Endothelial cell of umbilical vein (primary cell): ENCODE data around the gene ZNF552. TPM values are rescaled to one million over a fixed set of nuclear protein-coding genes. Genes with fewer than 3 reads are reported as not detected.
"Not testable (repeated sequence)": the region's sequence is repeated elsewhere in the genome, so short reads cannot be mapped to it uniquely, and the experiment has no call there.

Experiments
- BruUV-seq: library from RNA; stranded (reverse); fragments of 400-500 nt; replicated peaks from 2 replicates; lab custom pipeline; 2021; lab: Mats Ljungman, UMichigan
- CTCF ChIA-PET: fragments of 300-600, 350-600 bp; sonication (Branson Sonifier 250); formaldehyde crosslinking; loops from one replicate; lab custom pipeline; 2021; ENCODE audit warnings: antibody characterized with exemption, inconsistent platforms; lab: Charles Lee
- POLR2A ChIA-PET: fragments of 300-600, 350-600 bp; sonication (Branson Sonifier 250); formaldehyde crosslinking; loops from one replicate; lab custom pipeline; 2021; ENCODE audit warnings: antibody characterized with exemption, inconsistent platforms; lab: Charles Lee
- DNase-seq: peaks from one replicate; pipeline ENCODE4 v3.0.0-alpha.2; 2011; ENCODE audit warnings: low read depth, low spot score
- FAIRE-seq: peaks from 2 replicates; lab custom pipeline; 2011; peaks lifted over from hg19 to GRCh38; lab: Jason Lieb, UNC
- H2AFZ ChIP-seq: 2 replicates; pipeline ENCODE4 v1.6.0; 2012; ENCODE audit warnings: low read depth, low read length, control low read depth, inconsistent platforms
- H3K27ac ChIP-seq: 2 replicates; pipeline ENCODE4 v1.5.1; 2011; ENCODE audit warnings: low read depth, mild to moderate bottlenecking, control low read depth, low read length, moderate library complexity; ENCODE audit not compliant: insufficient read depth
- H3K27me3 ChIP-seq, 2 experiments: 2 replicates each; pipeline versions ENCODE4 v1.6.0 to v1.6.1; 2011; ENCODE audit warnings: low read length in 2 of 2, mixed read lengths in 1 of 2; ENCODE audit not compliant: control insufficient read depth in 2 of 2, insufficient read depth in 2 of 2
- H3K36me3 ChIP-seq, 2 experiments: 2 replicates in 1 of 2; 3 replicates in 1 of 2; pipeline ENCODE4 v1.5.1; 2011; ENCODE audit warnings: low read length in 2 of 2, mild to moderate bottlenecking in 1 of 2, moderate library complexity in 1 of 2; ENCODE audit not compliant: control insufficient read depth in 2 of 2, insufficient read depth in 2 of 2; ENCODE audit errors: extremely low read depth in 1 of 2
- H3K4me1 ChIP-seq: 3 replicates; pipeline ENCODE4 v1.5.1; 2011; ENCODE audit warnings: mild to moderate bottlenecking, low read length; ENCODE audit not compliant: control insufficient read depth, insufficient read depth; ENCODE audit errors: extremely low read depth
- H3K4me2 ChIP-seq: 2 replicates; pipeline ENCODE4 v1.6.1; 2011; ENCODE audit warnings: low read length, control low read depth, mixed read lengths; ENCODE audit not compliant: insufficient read depth
- H3K4me3 ChIP-seq, 3 experiments: fragments of 200-600 bp in 1 of 3; sonication (generic), shearing (Covaris generic) in 1 of 3; replicated peaks in 1 of 3; 2 replicates each; pipeline ENCODE4 v1.5.1; 2011 to 2016; ENCODE audit warnings: control low read depth in 3 of 3, low read length in 3 of 3, mild to moderate bottlenecking in 2 of 3, inconsistent platforms in 1 of 3, low read depth in 1 of 3, moderate library complexity in 1 of 3; ENCODE audit not compliant: insufficient read depth in 1 of 3
- H3K79me2 ChIP-seq: 2 replicates; pipeline ENCODE4 v1.6.0; 2012; ENCODE audit warnings: low read length, inconsistent platforms; ENCODE audit not compliant: control insufficient read depth, insufficient read depth
- H3K9ac ChIP-seq: replicated peaks from 2 replicates; pipeline ENCODE3; 2011; ENCODE audit warnings: low read length, control low read depth; ENCODE audit not compliant: insufficient read depth; ENCODE audit errors: extremely low read depth
- H3K9me1 ChIP-seq: replicated peaks from 3 replicates; pipeline ENCODE4 v1.6.0; 2011; ENCODE audit warnings: mild to moderate bottlenecking, low read length; ENCODE audit not compliant: control insufficient read depth, insufficient read depth; ENCODE audit errors: extremely low read depth
- H3K9me3 ChIP-seq: replicated peaks from 2 replicates; pipeline ENCODE4 v1.5.1; 2012; ENCODE audit warnings: low read length, inconsistent platforms; ENCODE audit not compliant: control insufficient read depth, insufficient read depth
- H4K20me1 ChIP-seq: replicated peaks from 2 replicates; pipeline ENCODE3; 2011; ENCODE audit warnings: mild to moderate bottlenecking, low read length; ENCODE audit not compliant: control insufficient read depth, insufficient read depth; ENCODE audit errors: extremely low read depth
- JUN ChIP-seq: IDR thresholded peaks from 2 replicates; pipeline ENCODE4 v1.6.1; 2011; ENCODE audit warnings: borderline replicate concordance, low read depth; ENCODE audit not compliant: insufficient read length, insufficient read depth
- MYC ChIP-seq: IDR thresholded peaks from one replicate; pipeline ENCODE4 v1.6.1; 2011; ENCODE audit warnings: mild to moderate bottlenecking, low read depth, low read length
- POLR2AphosphoS5 ChIP-seq: IDR thresholded peaks from 2 replicates; pipeline ENCODE4 v1.6.1; 2012; ENCODE audit warnings: low read depth, mild to moderate bottlenecking, control low read depth, low read length, moderate library complexity; ENCODE audit not compliant: insufficient read depth
- dilution Hi-C: fragments of 300-500 bp; cut with MboI; formaldehyde crosslinking; loops from one replicate; pipeline ENCODE4 v1.15.0; 2019; ENCODE audit warnings: low sequenced_read_pairs; ENCODE audit not compliant: extremely low pct_ligation_motif_present
- intact Hi-C: fragments of 100-400 bp; cut with micrococcal nuclease; formaldehyde crosslinking; loops from one replicate; pipeline ENCODE4 v1.10.0; 2022
- polyA plus RNA-seq, 4 experiments: library from polyadenylated mRNA; depleted of rRNA in 3 of 4; stranded (reverse) in 3 of 4; unstranded in 1 of 4; fragments of >200 nt; gene quantifications; 2 replicates each; pipeline versions ENCODE4 v1.2.1 to v1.2.3, GENCODE V29; 2011 to 2012; ENCODE audit warnings: missing spikeins in 1 of 4
- total RNA-seq: library from RNA; stranded (reverse); gene quantifications from 2 replicates; pipeline ENCODE4 v1.2.3, GENCODE V29; 2021

Gene ZNF552
- total and polyA plus RNA-seq, 2 donors (not counting 3 experiments of a cell fraction or from before 2014, with no cell fraction given): 3.0 to 6.1 TPM

DNA sequence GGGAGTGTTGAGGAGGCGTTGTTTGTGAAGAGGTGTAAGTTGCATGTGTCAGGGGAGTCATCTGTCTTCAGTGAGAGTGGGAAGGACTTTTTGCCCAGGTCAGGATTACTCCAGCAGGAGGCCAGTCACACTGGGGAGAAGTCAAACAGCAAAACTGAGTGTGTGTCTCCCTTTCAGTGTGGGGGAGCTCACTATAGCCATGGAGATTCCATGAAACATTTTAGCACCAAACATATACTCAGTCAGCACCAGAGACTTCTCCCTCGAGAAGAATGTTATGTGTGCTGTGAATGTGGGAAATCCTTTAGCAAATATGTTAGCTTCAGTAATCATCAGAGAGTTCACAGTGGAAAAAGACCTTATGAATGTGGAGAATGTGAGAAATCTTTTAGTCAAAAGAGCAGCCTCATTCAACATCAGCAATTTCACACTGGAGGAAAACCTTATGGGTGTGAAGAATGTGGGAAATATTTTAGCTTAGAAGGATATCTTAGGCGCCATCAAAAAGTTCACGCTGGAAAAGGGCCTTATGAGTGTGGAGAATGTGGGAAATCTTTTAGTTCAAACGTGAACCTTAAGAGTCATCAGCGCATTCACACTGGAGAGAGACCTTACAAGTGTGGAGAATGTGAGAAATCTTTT lies 26.5 kb upstream of the ZNF552 start:
- no peaks in the 10 kb centered on the region for H4K20me1 ChIP-seq
- CTCF ChIA-PET: no interaction called here
- no peak for FAIRE-seq

GRCh38 chr19:57838622-57839191 lies 24.0 kb upstream of the ZNF552 start:
- CTCF ChIA-PET, H2AFZ ChIP-seq, BruUV-seq, H3K9ac ChIP-seq, H3K9me3 ChIP-seq, DNase-seq, H3K9me1 ChIP-seq, H3K4me1 ChIP-seq, FAIRE-seq, H3K4me3 ChIP-seq, dilution Hi-C loops, H3K27ac ChIP-seq, H3K4me2 ChIP-seq, H3K27me3 ChIP-seq, intact Hi-C loops, POLR2A ChIA-PET, H3K36me3 ChIP-seq, H4K20me1 ChIP-seq: not testable (repeated sequence)
- peaks cover 27% of the 10 kb centered on the region for H3K79me2 ChIP-seq

More for the DNA sequence above, 26.5 kb upstream of the ZNF552 start:
- POLR2A ChIA-PET: no interaction called here
- Histone ChIP-seq H3K9ac (no peak overlapping the region), H3K79me2 (peaks cover 40% of the 10 kb centered on the region), H3K9me3 (no peaks in the 10 kb centered on the region), H3K4me3 (no peak overlapping the region), H2AFZ (no peak overlapping the region), H3K4me1 (no peaks in the 10 kb centered on the region), H3K27me3 (no peaks in the 10 kb centered on the region), H3K4me2 (no peak overlapping the region), H3K27ac (no peak overlapping the region), H3K9me1 (no peaks in the 10 kb centered on the region), H3K36me3 (peaks cover 6 to 9% of the 10 kb centered on the region in 2 experiments)
- intact Hi-C loops (no loop called here), dilution Hi-C loops (no loop called here)
- TF ChIP-seq MYC (no peak), JUN (no peak), POLR2AphosphoS5 (no peak)
- BruUV-seq: no TSS peak
- DNase-seq: no peak

DNA sequence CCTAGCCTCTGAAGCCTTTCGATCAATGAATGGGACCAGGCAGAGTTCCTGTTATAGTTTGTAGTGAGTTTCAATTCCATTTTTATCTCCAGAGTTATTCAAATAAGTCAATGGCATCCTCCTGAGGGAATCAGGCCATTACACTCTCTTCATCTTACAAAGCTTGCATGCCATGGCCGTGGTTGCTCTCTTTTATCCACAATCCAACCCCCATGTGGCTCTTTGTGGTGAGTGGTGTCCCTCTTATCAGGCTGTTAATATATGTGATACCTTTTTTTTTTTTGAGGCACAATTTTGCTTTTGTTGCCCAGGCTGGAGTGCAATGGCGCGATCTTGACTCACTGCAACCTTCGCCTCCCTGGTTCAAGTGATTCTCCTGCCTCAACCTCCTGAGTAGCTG lies 22.3 kb upstream of the ZNF552 start:
- DNase-seq, H3K27me3 ChIP-seq, H3K27ac ChIP-seq, POLR2A ChIA-PET, H3K4me2 ChIP-seq, H3K4me3 ChIP-seq, H3K9me3 ChIP-seq, H2AFZ ChIP-seq, H3K36me3 ChIP-seq, H3K4me1 ChIP-seq, H3K9me1 ChIP-seq, intact Hi-C loops, H4K20me1 ChIP-seq, H3K9ac ChIP-seq, FAIRE-seq, dilution Hi-C loops, BruUV-seq: not testable (repeated sequence)
- peaks cover 29% of the 10 kb centered on the region for H3K79me2 ChIP-seq
- CTCF ChIA-PET: interaction anchor here (0.7 kb wide), 1 partner anchor 122 kb away, joined by 3 read pairs; no protein-coding TSS in a partner anchor
